HepG2 (cell line): ENCODE data around the gene LUZP2. TPM values are rescaled to one million over a fixed set of nuclear protein-coding genes. Genes with fewer than 3 reads are reported as not detected.

Experiments
- ATAC-seq: fragments of 200-7000 bp; cut with Tn5 transposase; 3 replicates; pipeline ENCODE4 v1.9.1; 2020; ENCODE audit warnings: mild to moderate bottlenecking, moderate library complexity
- BruUV-seq: library from RNA; stranded (reverse); fragments of 400-500 nt; replicated peaks from 2 replicates; lab custom pipeline; 2021; lab: Mats Ljungman, UMichigan
- CTCF ChIA-PET: fragments of 300-600 bp; formaldehyde crosslinking; extraction: SDS; loops from one replicate; lab custom pipeline; 2021; ENCODE audit warnings: low total read pairs, inconsistent platforms, low intra/inter-chr PET ratio; lab: Yijun Ruan, JAX
- POLR2A ChIA-PET: fragments of 350-600 bp; sonication (Branson Sonifier 250); formaldehyde crosslinking; loops from one replicate; lab custom pipeline; 2020; ENCODE audit warnings: antibody characterized with exemption, inconsistent platforms; lab: Yijun Ruan, JAX
- DNase-seq: peaks from one replicate; pipeline ENCODE4 v3.0.0-alpha.2; 2015; ENCODE audit warnings: low spot score
- FAIRE-seq: peaks from 3 replicates; lab custom pipeline; 2011; peaks lifted over from hg19 to GRCh38; lab: Jason Lieb, UNC
- H2AFZ ChIP-seq: one replicate; pipeline ENCODE4 v1.6.1; 2011; ENCODE audit warnings: low read length, inconsistent platforms
- H3K27ac ChIP-seq: fragments of 300-600 bp; 3 replicates; pipeline ENCODE4 v1.8.0; 2011; ENCODE audit warnings: mixed run types, mild to moderate bottlenecking, mixed read lengths, low read length, inconsistent platforms; ENCODE audit not compliant: insufficient read depth; ENCODE audit errors: extremely low read length
- H3K27me3 ChIP-seq, 2 experiments: fragments of 200-600 bp in 1 of 2; 2 replicates in 1 of 2; 3 replicates in 1 of 2; pipeline versions ENCODE4 v1.6.0 to v1.8.0; 2011; ENCODE audit warnings: low read length in 2 of 2, mild to moderate bottlenecking in 2 of 2, moderate library complexity in 2 of 2, inconsistent platforms in 1 of 2; ENCODE audit not compliant: insufficient read depth in 2 of 2, control insufficient read depth in 1 of 2
- H3K36me3 ChIP-seq, 2 experiments: fragments of 200-600 bp in 1 of 2; replicated peaks in 1 of 2; 2 replicates in 1 of 2; 3 replicates in 1 of 2; pipeline versions ENCODE4 v1.5.1 to v1.8.0; 2011; ENCODE audit warnings: low read length in 2 of 2, inconsistent platforms in 1 of 2; ENCODE audit not compliant: insufficient read depth in 2 of 2, control insufficient read depth in 1 of 2
- H3K4me1 ChIP-seq: 2 replicates; pipeline ENCODE4 v1.5.1; 2012; ENCODE audit warnings: low read length, inconsistent platforms; ENCODE audit not compliant: insufficient read depth
- H3K4me2 ChIP-seq: 2 replicates; pipeline ENCODE4 v1.6.0; 2011; ENCODE audit warnings: low read depth, low read length, inconsistent platforms
- H3K4me3 ChIP-seq, 3 experiments: fragments of 200-600 bp in 1 of 3; sonication (generic), shearing (Covaris generic) in 1 of 3; replicated peaks in 1 of 3; 2 replicates each; pipeline ENCODE4 v1.5.1; 2011 to 2016; ENCODE audit warnings: low read length in 3 of 3, inconsistent platforms in 2 of 3, low read depth in 2 of 3, mild to moderate bottlenecking in 2 of 3, control low read depth in 1 of 3, mixed read lengths in 1 of 3; ENCODE audit not compliant: insufficient read depth in 1 of 3
- H3K79me2 ChIP-seq: one replicate; pipeline ENCODE4 v1.6.1; 2011; ENCODE audit warnings: low read length, inconsistent platforms; ENCODE audit not compliant: insufficient read depth
- H3K9ac ChIP-seq: 2 replicates; pipeline ENCODE4 v1.6.0; 2011; ENCODE audit warnings: mild to moderate bottlenecking, low read depth, low read length, inconsistent platforms; ENCODE audit not compliant: insufficient read depth
- H3K9me3 ChIP-seq: 2 replicates; pipeline ENCODE4 v1.5.1; 2012; ENCODE audit warnings: mild to moderate bottlenecking, low read length
- H4K20me1 ChIP-seq: 2 replicates; pipeline ENCODE4 v1.6.0; 2011; ENCODE audit warnings: inconsistent platforms, mild to moderate bottlenecking, low read length, moderate library complexity; ENCODE audit not compliant: insufficient read depth
- ARNT ChIP-seq: fragments of 450-650 bp; IDR thresholded peaks from 2 replicates; pipeline ENCODE4 v1.6.1; 2017
- REL ChIP-seq: sonication (generic); formaldehyde crosslinking; conservative IDR thresholded peaks from 2 replicates; pipeline ENCODE4 v1.8.0; 2022; ENCODE audit warnings: mild to moderate bottlenecking, missing genetic modification reagents, moderate library complexity
- SIX1 ChIP-seq: sonication (generic); formaldehyde crosslinking; IDR thresholded peaks from 2 replicates; pipeline ENCODE4 v1.4.0; 2020; ENCODE audit warnings: missing genetic modification reagents, borderline replicate concordance
- SP140L ChIP-seq: sonication (generic); formaldehyde crosslinking; IDR thresholded peaks from 2 replicates; pipeline ENCODE4 v1.4.0; 2020; ENCODE audit warnings: missing genetic modification reagents, borderline replicate concordance
- YY1 ChIP-seq: IDR thresholded peaks from 2 replicates; pipeline ENCODE4 v1.6.1; 2011; ENCODE audit warnings: low read length, low read depth, moderate library complexity, mild to moderate bottlenecking; ENCODE audit not compliant: insufficient read depth, insufficient replicate concordance
- ZNF230 ChIP-seq: sonication (generic); formaldehyde crosslinking; IDR thresholded peaks from 2 replicates; pipeline ENCODE4 v1.4.0; 2020; ENCODE audit warnings: mild to moderate bottlenecking, missing genetic modification reagents
- ZNF335 ChIP-seq: sonication (generic); formaldehyde crosslinking; IDR thresholded peaks from 2 replicates; pipeline ENCODE4 v1.4.0; 2020; ENCODE audit warnings: missing genetic modification reagents
- ZNF563 ChIP-seq: sonication (generic); formaldehyde crosslinking; IDR thresholded peaks from 2 replicates; pipeline ENCODE4 v1.8.0; 2022; ENCODE audit warnings: mild to moderate bottlenecking, moderate library complexity, missing genetic modification reagents
- WGBS: methylation state at CpG from one replicate; pipeline ENCODE4 v1.1.6; 2017; ENCODE audit warnings: low lambda C conversion rate; 5-methylcytosine and 5-hydroxymethylcytosine counted together
- in situ Hi-C: cut with HindIII; loops from 2 replicates; pipeline ENCODE4 v1.10.0; 2017; ENCODE audit warnings: low pct_unique_long_range_greater_than_20kb; ENCODE audit not compliant: extremely low pct_ligation_motif_present
- intact Hi-C: fragments of 100-400 bp; cut with micrococcal nuclease; formaldehyde crosslinking; loops from one replicate; pipeline ENCODE4 v1.10.0; 2022; ENCODE audit not compliant: unreplicated experiment
- polyA plus RNA-seq, 8 experiments: library from polyadenylated mRNA; depleted of rRNA in 3 of 8; stranded (reverse) in 7 of 8; unstranded in 1 of 8; fragments of >200 nt; fragmentation: Illumina TruSeq in 4 of 8; extraction: Trizol in 4 of 8; gene quantifications; 2 replicates each; pipeline versions ENCODE4 v1.2.1 to v1.2.3, GENCODE V29; 2011 to 2016; ENCODE audit warnings: low read depth in 4 of 8, missing spikeins in 1 of 8, mixed read lengths in 1 of 8; ENCODE audit not compliant: insufficient read depth in 1 of 8
- total RNA-seq, 5 experiments: library from RNA; depleted of rRNA; stranded (reverse); fragments of >200 nt; fragmentation: Illumina TruSeq; extraction: Trizol; gene quantifications; 2 replicates each; pipeline ENCODE4 v1.2.3, GENCODE V29; 2016; ENCODE audit warnings: low read depth in 1 of 5
- TF ChIP-seq, protein P1 (sequence below): sonication (generic); formaldehyde crosslinking; IDR thresholded peaks from 2 replicates; pipeline ENCODE4 v1.8.0; 2022; ENCODE audit warnings: mild to moderate bottlenecking, missing genetic modification reagents; ENCODE audit not compliant: insufficient replicate concordance
- TF ChIP-seq, protein P2 (sequence below): sonication (generic); formaldehyde crosslinking; IDR thresholded peaks from 2 replicates; pipeline ENCODE4 v1.8.1; 2022; ENCODE audit warnings: mild to moderate bottlenecking, missing genetic modification reagents

LUZP2 gene
- total and polyA plus RNA-seq, 2 of the 13 experiments (the other 11 are each of a cell fraction or from before 2014, with no cell fraction given): not detected

DNA sequence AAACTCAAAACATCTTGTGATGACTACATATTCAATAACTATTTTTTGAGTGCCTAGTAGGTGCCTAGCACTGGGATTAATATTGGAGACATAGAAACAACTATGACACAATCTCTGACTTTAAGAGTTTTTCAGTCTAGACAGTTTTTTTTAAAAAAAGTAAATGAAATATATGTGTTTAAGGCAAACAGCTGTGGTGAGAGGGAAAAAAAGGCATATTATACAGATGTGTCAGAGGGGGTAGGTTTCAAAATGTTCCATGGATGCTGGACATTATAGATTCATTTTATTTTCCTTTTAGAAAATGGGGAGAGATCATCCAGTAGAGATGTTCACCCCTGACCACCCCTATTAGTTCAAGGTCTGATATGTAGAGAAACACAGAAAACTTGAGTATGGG is 90.8 kb downstream of the LUZP2 start (continued):
- TF ChIP-seq ZNF335 (CRISPR knock-in tag): no peak

DNA sequence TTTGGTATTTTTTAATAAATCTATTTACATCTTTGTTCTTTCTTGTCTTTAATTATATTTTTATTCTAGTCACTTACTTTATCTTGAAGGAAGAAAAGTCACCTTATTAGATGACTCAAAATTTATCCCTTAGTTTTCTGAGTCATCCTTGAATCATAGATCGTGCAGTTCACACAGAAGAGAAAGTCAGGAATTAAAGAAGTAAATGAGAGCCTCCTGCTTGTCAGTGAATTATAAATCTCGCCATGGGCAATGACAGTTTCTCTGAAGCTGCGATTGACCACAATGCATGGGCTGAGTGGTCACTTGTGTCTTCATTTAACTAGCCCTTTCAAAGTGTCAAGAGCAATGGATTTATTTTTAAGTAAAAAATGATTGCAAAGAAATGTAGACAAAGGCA is 91.2 kb downstream of the LUZP2 start:
- no peaks in the 10 kb centered on the region for H4K20me1 ChIP-seq
- 0% methylated on average over 3 of the region's 3 CpGs for WGBS
- DNase-seq: no peak
- in situ Hi-C loops (no loop called here), intact Hi-C loops (no loop called here)
- TF ChIP-seq, protein P1, sequence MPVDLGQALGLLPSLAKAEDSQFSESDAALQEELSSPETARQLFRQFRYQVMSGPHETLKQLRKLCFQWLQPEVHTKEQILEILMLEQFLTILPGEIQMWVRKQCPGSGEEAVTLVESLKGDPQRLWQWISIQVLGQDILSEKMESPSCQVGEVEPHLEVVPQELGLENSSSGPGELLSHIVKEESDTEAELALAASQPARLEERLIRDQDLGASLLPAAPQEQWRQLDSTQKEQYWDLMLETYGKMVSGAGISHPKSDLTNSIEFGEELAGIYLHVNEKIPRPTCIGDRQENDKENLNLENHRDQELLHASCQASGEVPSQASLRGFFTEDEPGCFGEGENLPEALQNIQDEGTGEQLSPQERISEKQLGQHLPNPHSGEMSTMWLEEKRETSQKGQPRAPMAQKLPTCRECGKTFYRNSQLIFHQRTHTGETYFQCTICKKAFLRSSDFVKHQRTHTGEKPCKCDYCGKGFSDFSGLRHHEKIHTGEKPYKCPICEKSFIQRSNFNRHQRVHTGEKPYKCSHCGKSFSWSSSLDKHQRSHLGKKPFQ (CRISPR knock-in tag): no peak
- TF ChIP-seq ZNF563 (no peak), REL (no peak), SP140L (CRISPR knock-in tag) (no peak), ZNF230 (CRISPR knock-in tag) (no peak), YY1 (no peak), SIX1 (CRISPR knock-in tag) (no peak), ARNT (no peak)
- TF ChIP-seq, protein P2, sequence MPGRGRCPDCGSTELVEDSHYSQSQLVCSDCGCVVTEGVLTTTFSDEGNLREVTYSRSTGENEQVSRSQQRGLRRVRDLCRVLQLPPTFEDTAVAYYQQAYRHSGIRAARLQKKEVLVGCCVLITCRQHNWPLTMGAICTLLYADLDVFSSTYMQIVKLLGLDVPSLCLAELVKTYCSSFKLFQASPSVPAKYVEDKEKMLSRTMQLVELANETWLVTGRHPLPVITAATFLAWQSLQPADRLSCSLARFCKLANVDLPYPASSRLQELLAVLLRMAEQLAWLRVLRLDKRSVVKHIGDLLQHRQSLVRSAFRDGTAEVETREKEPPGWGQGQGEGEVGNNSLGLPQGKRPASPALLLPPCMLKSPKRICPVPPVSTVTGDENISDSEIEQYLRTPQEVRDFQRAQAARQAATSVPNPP: no peak
- no TSS peak for BruUV-seq
- H2AFZ ChIP-seq: no peak overlapping the region
- H3K4me2 ChIP-seq: no peak overlapping the region
- FAIRE-seq: no peak
- ATAC-seq: no peak
- H3K27me3 ChIP-seq: no peaks in the 10 kb centered on the region
- H3K9me3 ChIP-seq: no peaks in the 10 kb centered on the region
- no peaks in the 10 kb centered on the region for H3K36me3 ChIP-seq
- POLR2A ChIA-PET: no interaction called here
- H3K9ac ChIP-seq: no peak overlapping the region
- no peaks in the 10 kb centered on the region for H3K4me1 ChIP-seq
- no peak overlapping the region for H3K27ac ChIP-seq
- H3K79me2 ChIP-seq: no peaks in the 10 kb centered on the region
- CTCF ChIA-PET: no interaction called here
- H3K4me3 ChIP-seq: no peak overlapping the region
